ENCODE data around the gene SLC22A4. TPM values are rescaled to one million over a fixed set of nuclear protein-coding genes. Genes with fewer than 3 reads are reported as not detected.

The SLC22A4 gene
- polyA plus RNA-seq, 2 of the 4 experiments (the other 2 are of a cell fraction): 3.2 to 4.6 TPM

DNA sequence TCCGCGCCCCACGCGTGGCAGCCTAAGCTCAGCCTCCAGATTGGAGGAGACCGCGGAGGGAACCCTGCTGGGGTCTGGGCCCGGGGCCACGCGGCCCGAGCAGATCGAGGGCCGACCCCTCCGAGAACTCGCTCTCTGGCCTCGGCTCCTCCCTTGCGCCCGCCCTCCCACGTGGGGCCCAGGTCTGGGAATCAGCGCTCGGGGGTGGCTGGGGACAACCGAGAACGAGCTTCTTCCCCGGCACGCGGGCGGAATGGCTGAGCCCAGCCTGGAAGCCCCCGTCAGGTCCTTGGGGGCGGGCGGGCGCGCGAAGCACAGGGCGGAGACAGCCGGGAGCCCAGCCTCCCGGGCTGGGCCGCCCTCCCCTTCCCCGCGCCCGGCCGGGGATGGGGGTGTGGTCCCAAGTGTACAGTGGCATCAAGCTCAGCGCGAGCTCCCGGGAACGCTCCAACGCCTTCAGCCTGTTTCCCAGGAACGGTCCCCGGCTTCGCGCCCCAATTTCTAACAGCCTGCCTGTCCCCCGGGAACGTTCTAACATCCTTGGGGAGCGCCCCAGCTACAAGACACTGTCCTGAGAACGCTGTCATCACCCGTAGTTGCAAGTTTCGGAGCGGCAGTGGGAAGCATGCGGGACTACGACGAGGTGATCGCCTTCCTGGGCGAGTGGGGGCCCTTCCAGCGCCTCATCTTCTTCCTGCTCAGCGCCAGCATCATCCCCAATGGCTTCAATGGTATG lies at the start of gene SLC22A4 (continued):
- TF ChIP-seq, protein P1, sequence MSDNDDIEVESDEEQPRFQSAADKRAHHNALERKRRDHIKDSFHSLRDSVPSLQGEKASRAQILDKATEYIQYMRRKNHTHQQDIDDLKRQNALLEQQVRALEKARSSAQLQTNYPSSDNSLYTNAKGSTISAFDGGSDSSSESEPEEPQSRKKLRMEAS (IDR thresholded peaks at IDR 0.05): peak; percentile 94
- TF ChIP-seq POLR2AphosphoS2 (conservative IDR thresholded peaks at IDR 0.05; ENCODE audit: low read length): 0 out of 2 replicates have a peak, but pooled peaks have one; percentile 28
- no peak for TF ChIP-seq NR3C1 (IDR thresholded peaks at IDR 0.05)
- TF ChIP-seq CBX2 (IDR thresholded peaks at IDR 0.05; ENCODE audit: borderline replicate concordance, low read depth): no peak
- TF ChIP-seq CHD2 (IDR thresholded peaks at IDR 0.05; ENCODE audit: low read length, partially characterized antibody): no peak
- TF ChIP-seq RNF2 (IDR thresholded peaks at IDR 0.05; ENCODE audit: borderline replicate concordance, low read depth): peak; percentile 13; the same call in 1 of the 2 replicates
- no peak for TF ChIP-seq BHLHE40 (IDR thresholded peaks at IDR 0.05; ENCODE audit: low read depth, low read length)
- no peak for TF ChIP-seq TP53 (CRISPR knock-in tag; IDR thresholded peaks at IDR 0.05)
- TF ChIP-seq FOSL2 (IDR thresholded peaks at IDR 0.05): no peak
- TF ChIP-seq FOSL2 (CRISPR knock-in tag; IDR thresholded peaks at IDR 0.05): no peak; the same call in 1 of the 2 replicates
- TF ChIP-seq, protein P2, sequence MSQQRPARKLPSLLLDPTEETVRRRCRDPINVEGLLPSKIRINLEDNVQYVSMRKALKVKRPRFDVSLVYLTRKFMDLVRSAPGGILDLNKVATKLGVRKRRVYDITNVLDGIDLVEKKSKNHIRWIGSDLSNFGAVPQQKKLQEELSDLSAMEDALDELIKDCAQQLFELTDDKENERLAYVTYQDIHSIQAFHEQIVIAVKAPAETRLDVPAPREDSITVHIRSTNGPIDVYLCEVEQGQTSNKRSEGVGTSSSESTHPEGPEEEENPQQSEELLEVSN (IDR thresholded peaks at IDR 0.05; ENCODE audit: borderline replicate concordance, low read depth): peak; percentile 77; the same call in 1 of the 2 replicates

DNA sequence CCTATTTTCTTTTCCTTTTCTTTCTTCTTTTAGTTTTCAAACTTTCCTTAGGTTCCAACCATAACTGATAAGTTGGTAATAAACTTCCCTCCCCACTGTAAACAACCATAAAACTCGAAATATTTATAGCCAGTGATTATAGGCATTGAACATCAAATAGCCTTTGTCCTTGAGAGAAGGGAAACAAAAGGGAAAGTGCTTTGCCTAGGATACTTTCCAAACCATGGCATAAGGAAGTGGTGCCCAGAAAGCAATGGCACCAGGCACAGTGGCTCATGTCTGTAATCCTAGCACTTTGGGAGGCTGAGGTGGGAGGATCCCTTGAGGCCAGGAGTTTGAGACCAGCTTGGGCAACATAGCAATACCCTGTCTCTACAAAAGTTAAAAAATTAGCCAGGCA lies 48.6 kb upstream of the SLC22A4 start:
- 10% methylated on average over 1 of the region's 1 CpG for WGBS (ENCODE audit: missing lambda C conversion rate)
- CTCF ChIA-PET: interaction anchor here (1.2 kb wide), 1 partner anchor 18 kb away, joined by 3 read pairs; no protein-coding TSS in a partner anchor
- POLR2A ChIA-PET: no interaction called here
- FAIRE-seq (no peak), DNase-seq (ENCODE audit: low read depth in 1 of 2, low spot score in 1 of 2) (no peak), ATAC-seq (no peak)
- H3K27ac ChIP-seq: no peak overlapping the region
- TF ChIP-seq NR3C1 (IDR thresholded peaks at IDR 0.05): no peak
- no peaks in the 10 kb centered on the region for H3K4me1 ChIP-seq
- no peak overlapping the region for H3K4me2 ChIP-seq
- peaks cover 44% of the 10 kb centered on the region for H3K9me3 ChIP-seq
- no peak overlapping the region for H3K4me3 ChIP-seq

DNA sequence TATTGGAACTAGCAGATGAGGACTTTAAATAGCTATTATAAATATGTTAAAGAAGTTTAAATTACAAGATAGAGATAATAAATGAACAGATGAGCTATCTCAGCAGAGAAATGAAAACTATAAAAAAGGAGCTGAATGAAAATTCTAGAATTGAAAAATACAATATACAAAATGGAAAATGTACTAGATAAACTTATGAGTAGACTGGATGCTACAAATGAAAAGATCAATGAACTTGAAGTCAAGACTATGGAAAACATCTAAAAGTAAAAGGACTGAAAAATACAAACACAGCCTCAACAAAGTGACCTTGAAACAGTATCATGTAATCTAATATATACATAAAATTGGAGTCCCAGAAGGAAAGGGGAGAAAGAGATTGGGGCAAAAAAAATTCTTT lies 47.4 kb upstream of the SLC22A4 start:
- Histone ChIP-seq H3K4me2 (no peak overlapping the region), H3K4me1 (no peaks in the 10 kb centered on the region), H3K9me3 (peaks cover 39% of the 10 kb centered on the region), H3K27ac (no peak overlapping the region), H3K4me3 (no peak overlapping the region)
- FAIRE-seq (no peak), DNase-seq (ENCODE audit: low read depth in 1 of 2, low spot score in 1 of 2) (no peak), ATAC-seq (no peak)
- ChIA-PET POLR2A (no interaction called here), CTCF (interaction anchor here (1.7 to 2.6 kb wide), 2 partner anchors 9 to 22 kb away, joined by 3 to 16 read pairs; no protein-coding TSS in a partner anchor)
- no peak for TF ChIP-seq NR3C1 (IDR thresholded peaks at IDR 0.05)
- TF ChIP-seq SMC3 (IDR thresholded peaks at IDR 0.05): no peak
- TF ChIP-seq JUNB (IDR thresholded peaks at IDR 0.05): no peak
- no peak for TF ChIP-seq RFX5 (IDR thresholded peaks at IDR 0.05)
- TF ChIP-seq POLR2AphosphoS2 (conservative IDR thresholded peaks at IDR 0.05; ENCODE audit: low read length): no peak
- TF ChIP-seq HEYL (CRISPR knock-in tag; IDR thresholded peaks at IDR 0.05): no peak
- no peak for TF ChIP-seq HOXB13 (CRISPR knock-in tag; IDR thresholded peaks at IDR 0.05; ENCODE audit: low read depth)
- no peak for TF ChIP-seq HOXA7 (CRISPR knock-in tag; IDR thresholded peaks at IDR 0.05)
- TF ChIP-seq, protein P3, sequence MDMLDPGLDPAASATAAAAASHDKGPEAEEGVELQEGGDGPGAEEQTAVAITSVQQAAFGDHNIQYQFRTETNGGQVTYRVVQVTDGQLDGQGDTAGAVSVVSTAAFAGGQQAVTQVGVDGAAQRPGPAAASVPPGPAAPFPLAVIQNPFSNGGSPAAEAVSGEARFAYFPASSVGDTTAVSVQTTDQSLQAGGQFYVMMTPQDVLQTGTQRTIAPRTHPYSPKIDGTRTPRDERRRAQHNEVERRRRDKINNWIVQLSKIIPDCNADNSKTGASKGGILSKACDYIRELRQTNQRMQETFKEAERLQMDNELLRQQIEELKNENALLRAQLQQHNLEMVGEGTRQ (IDR thresholded peaks at IDR 0.05): no peak
- TF ChIP-seq, protein P4, sequence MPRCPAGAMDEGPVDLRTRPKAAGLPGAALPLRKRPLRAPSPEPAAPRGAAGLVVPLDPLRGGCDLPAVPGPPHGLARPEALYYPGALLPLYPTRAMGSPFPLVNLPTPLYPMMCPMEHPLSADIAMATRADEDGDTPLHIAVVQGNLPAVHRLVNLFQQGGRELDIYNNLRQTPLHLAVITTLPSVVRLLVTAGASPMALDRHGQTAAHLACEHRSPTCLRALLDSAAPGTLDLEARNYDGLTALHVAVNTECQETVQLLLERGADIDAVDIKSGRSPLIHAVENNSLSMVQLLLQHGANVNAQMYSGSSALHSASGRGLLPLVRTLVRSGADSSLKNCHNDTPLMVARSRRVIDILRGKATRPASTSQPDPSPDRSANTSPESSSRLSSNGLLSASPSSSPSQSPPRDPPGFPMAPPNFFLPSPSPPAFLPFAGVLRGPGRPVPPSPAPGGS (IDR thresholded peaks at IDR 0.05): no peak
- no peak for TF ChIP-seq PHF8 (IDR thresholded peaks at IDR 0.05; ENCODE audit: borderline replicate concordance, low read depth)
- TF ChIP-seq CHD2 (IDR thresholded peaks at IDR 0.05; ENCODE audit: low read length, partially characterized antibody): no peak

Measured in A549 (cell line).